Smooth muscle cell (in vitro differentiated cells): Measurements from ENCODE around the gene DENND5B. TPM values are rescaled to one million over a fixed set of nuclear protein-coding genes. Genes with fewer than 3 reads are reported as not detected.

Experiments
- DNase-seq: peaks from one replicate; lab custom pipeline; 2025; ENCODE audit not compliant: unreplicated experiment; lab: John Stamatoyannopoulos, UW
- H2AFZ ChIP-seq: fragments of 200-600 bp; sonication (generic); 2 replicates; pipeline ENCODE4 v1.6.0; 2016; ENCODE audit warnings: antibody characterized with exemption, low read depth, mild to moderate bottlenecking
- H3F3A ChIP-seq: fragments of 200-600 bp; sonication (generic); 2 replicates; pipeline ENCODE4 v1.6.0; 2017; ENCODE audit warnings: antibody characterized with exemption, low read depth
- H3K27ac ChIP-seq: fragments of 200-600 bp; sonication (generic); 2 replicates; pipeline ENCODE4 v1.5.1; 2016; ENCODE audit warnings: low read depth, mild to moderate bottlenecking
- H3K27me3 ChIP-seq: fragments of 200-600 bp; sonication (generic); 2 replicates; pipeline ENCODE4 v1.6.1; 2016; ENCODE audit warnings: low read depth, mild to moderate bottlenecking
- H3K36me3 ChIP-seq: fragments of 200-600 bp; sonication (generic); 2 replicates; pipeline ENCODE4 v1.5.1; 2016; ENCODE audit warnings: low read depth
- H3K4me1 ChIP-seq: fragments of 200-600 bp; sonication (generic); 2 replicates; pipeline ENCODE4 v1.5.1; 2016; ENCODE audit warnings: low read depth
- H3K4me2 ChIP-seq: fragments of 200-600 bp; sonication (generic); 2 replicates; pipeline ENCODE4 v1.6.0; 2016; ENCODE audit warnings: mild to moderate bottlenecking
- H3K4me3 ChIP-seq: fragments of 200-600 bp; sonication (generic); 2 replicates; pipeline ENCODE4 v1.5.1; 2016; ENCODE audit warnings: mild to moderate bottlenecking
- H3K79me2 ChIP-seq: fragments of 200-600 bp; sonication (generic); 2 replicates; pipeline ENCODE4 v1.6.0; 2016; ENCODE audit warnings: low read depth, mild to moderate bottlenecking
- H3K9ac ChIP-seq: fragments of 200-600 bp; sonication (generic); 2 replicates; pipeline ENCODE4 v1.6.0; 2016; ENCODE audit warnings: low read depth
- H3K9me3 ChIP-seq: fragments of 200-600 bp; sonication (generic); replicated peaks from 2 replicates; pipeline ENCODE4 v1.5.1; 2016; ENCODE audit warnings: low read depth
- H4K20me1 ChIP-seq: fragments of 200-600 bp; sonication (generic); 2 replicates; pipeline ENCODE4 v1.6.0; 2016; ENCODE audit warnings: low read depth
- WGBS: methylation state at CpG from one replicate; pipeline ENCODE4 v1.1.7; 2016; ENCODE audit warnings: low lambda C conversion rate; 5-methylcytosine and 5-hydroxymethylcytosine counted together
- polyA plus RNA-seq: library from polyadenylated mRNA; unstranded; fragments of >200 nt; fragmentation: Nextera tagmentation; extraction: Ambion mirVana; gene quantifications from 2 replicates; pipeline ENCODE4 v1.2.1, GENCODE V29; 2016
- total RNA-seq: library from RNA; depleted of rRNA; stranded (reverse); fragments of >200 nt; gene quantifications from 2 replicates; pipeline ENCODE4 v1.2.3, GENCODE V29; 2014
- TF ChIP-seq, protein P1 (sequence below): fragments of 200-600 bp; sonication (generic); IDR thresholded peaks from 2 replicates; pipeline ENCODE4 v1.5.1; 2017; ENCODE audit warnings: borderline replicate concordance, mild to moderate bottlenecking, antibody characterized with exemption; ENCODE audit not compliant: insufficient read depth, poor library complexity, severe bottlenecking

DENND5B gene
- total and polyA plus RNA-seq, 2 experiments from 2014 or later: 12.3 to 12.7 TPM

- Histone ChIP-seq H2AFZ (peak overlapping the region; percentile 98), H4K20me1 (no peaks in the 10 kb centered on the region), H3F3A (peaks cover 7% of the 10 kb centered on the region), H3K4me1 (peaks cover 40% of the 10 kb centered on the region), H3K9me3 (no peaks in the 10 kb centered on the region), H3K27ac (no peak overlapping the region), H3K36me3 (no peaks in the 10 kb centered on the region), H3K79me2 (no peaks in the 10 kb centered on the region), H3K4me3 (no peak overlapping the region), H3K27me3 (no peaks in the 10 kb centered on the region), H3K9ac (no peak overlapping the region), H3K4me2 (peak overlapping the region; percentile 78)
- 40% methylated on average over 8 of the region's 8 CpGs for WGBS
- no peak for DNase-seq
- TF ChIP-seq, protein P1, sequence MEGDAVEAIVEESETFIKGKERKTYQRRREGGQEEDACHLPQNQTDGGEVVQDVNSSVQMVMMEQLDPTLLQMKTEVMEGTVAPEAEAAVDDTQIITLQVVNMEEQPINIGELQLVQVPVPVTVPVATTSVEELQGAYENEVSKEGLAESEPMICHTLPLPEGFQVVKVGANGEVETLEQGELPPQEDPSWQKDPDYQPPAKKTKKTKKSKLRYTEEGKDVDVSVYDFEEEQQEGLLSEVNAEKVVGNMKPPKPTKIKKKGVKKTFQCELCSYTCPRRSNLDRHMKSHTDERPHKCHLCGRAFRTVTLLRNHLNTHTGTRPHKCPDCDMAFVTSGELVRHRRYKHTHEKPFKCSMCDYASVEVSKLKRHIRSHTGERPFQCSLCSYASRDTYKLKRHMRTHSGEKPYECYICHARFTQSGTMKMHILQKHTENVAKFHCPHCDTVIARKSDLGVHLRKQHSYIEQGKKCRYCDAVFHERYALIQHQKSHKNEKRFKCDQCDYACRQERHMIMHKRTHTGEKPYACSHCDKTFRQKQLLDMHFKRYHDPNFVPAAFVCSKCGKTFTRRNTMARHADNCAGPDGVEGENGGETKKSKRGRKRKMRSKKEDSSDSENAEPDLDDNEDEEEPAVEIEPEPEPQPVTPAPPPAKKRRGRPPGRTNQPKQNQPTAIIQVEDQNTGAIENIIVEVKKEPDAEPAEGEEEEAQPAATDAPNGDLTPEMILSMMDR: no peak
Observed at GRCh38 chr12:31368666-31369361, 222.1 kb downstream of the DENND5B start.

DNA sequence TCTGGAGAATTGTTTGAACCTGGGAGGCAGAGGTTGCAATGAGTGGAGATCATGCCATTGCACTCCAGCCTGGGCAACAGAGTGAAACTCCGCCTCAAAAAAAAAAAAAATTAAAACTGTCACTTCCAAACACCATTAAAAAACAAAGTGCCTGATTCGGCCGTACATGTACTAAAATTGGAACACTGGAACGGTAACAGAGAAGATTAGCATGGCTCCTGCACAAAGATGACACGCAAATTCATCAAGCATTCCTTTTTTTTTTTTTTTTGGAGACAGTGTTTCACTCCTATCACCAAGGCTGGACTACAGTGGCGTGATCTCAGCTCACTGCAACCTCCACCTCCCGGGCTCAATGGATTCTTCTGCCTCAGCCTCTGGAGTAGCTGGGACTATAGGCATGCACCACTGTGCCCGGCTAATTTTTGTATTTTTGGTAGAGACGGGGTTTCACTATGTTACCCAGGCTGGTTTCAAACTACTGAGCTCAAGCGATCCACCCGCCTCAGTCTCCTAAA is 224.8 kb downstream of the DENND5B start:
- TF ChIP-seq, protein P1: no peak
- H3K79me2 ChIP-seq: no peaks in the 10 kb centered on the region

GRCh38 chr12:31363831-31364230 is 227.1 kb downstream of the DENND5B start:
- H3K27me3 ChIP-seq: no peaks in the 10 kb centered on the region
- no peaks in the 10 kb centered on the region for H3F3A ChIP-seq
- H3K4me1 ChIP-seq: peaks cover 32% of the 10 kb centered on the region
- no peaks in the 10 kb centered on the region for H3K9me3 ChIP-seq
- H2AFZ ChIP-seq: no peak overlapping the region
- no peaks in the 10 kb centered on the region for H4K20me1 ChIP-seq
- H3K4me2 ChIP-seq: no peak overlapping the region
- no peaks in the 10 kb centered on the region for H3K36me3 ChIP-seq
- no peak overlapping the region for H3K4me3 ChIP-seq
- no peaks in the 10 kb centered on the region for H3K79me2 ChIP-seq
- 89% methylated on average over 2 of the region's 2 CpGs for WGBS
- no peak overlapping the region for H3K27ac ChIP-seq
- TF ChIP-seq, protein P1: no peak
- H3K9ac ChIP-seq: no peak overlapping the region
- no peak for DNase-seq

More for the DNA sequence above, 224.8 kb downstream of the DENND5B start:
- Histone ChIP-seq H2AFZ (no peak overlapping the region), H3F3A (peaks cover 7% of the 10 kb centered on the region), H3K4me1 (peaks cover 56% of the 10 kb centered on the region), H3K27me3 (no peaks in the 10 kb centered on the region), H4K20me1 (no peaks in the 10 kb centered on the region), H3K4me3 (no peak overlapping the region), H3K4me2 (no peak overlapping the region), H3K27ac (no peak overlapping the region), H3K9ac (no peak overlapping the region), H3K9me3 (no peaks in the 10 kb centered on the region), H3K36me3 (no peaks in the 10 kb centered on the region)
- DNase-seq: no peak
- 97% methylated on average over 11 of the region's 11 CpGs for WGBS

DNA sequence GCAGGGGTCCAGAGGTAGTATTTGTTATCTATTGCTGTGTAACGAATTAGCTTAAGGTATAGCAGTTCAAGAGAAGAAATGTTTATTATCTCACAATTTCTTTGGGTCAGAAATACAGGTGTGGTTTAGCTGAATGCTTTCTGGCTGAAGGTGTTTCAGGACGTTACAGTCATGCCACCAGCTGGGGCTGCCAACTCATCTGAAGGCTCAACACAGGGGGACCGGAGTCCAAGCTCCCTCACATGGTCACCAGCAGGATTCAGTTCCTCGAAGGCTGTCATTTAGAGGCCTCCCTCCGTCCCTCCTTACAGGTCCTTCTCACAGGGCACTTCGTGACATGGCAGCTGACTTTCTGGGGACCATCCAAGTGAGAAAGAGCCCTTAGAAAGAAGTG is 227.5 kb downstream of the DENND5B start:
- no peak overlapping the region for H3K4me2 ChIP-seq
- H3K27me3 ChIP-seq: no peaks in the 10 kb centered on the region
- H3K4me3 ChIP-seq: no peak overlapping the region
- TF ChIP-seq, protein P1: no peak
- no peak for DNase-seq
- no peaks in the 10 kb centered on the region for H3K36me3 ChIP-seq
- no peaks in the 10 kb centered on the region for H4K20me1 ChIP-seq
- no peak overlapping the region for H3K27ac ChIP-seq
- peaks cover 28% of the 10 kb centered on the region for H3K4me1 ChIP-seq
- H3K79me2 ChIP-seq: no peaks in the 10 kb centered on the region
- no peak overlapping the region for H2AFZ ChIP-seq
- no peak overlapping the region for H3K9ac ChIP-seq
- WGBS: 81% methylated on average over 6 of the region's 6 CpGs
- H3K9me3 ChIP-seq: no peaks in the 10 kb centered on the region
- no peaks in the 10 kb centered on the region for H3F3A ChIP-seq
